Measurements from ENCODE around the gene BCL2L14. TPM values are rescaled to one million over a fixed set of nuclear protein-coding genes. Genes with fewer than 3 reads are reported as not detected.
"Not testable (repeated sequence)": the region's sequence is repeated elsewhere in the genome, so short reads cannot be mapped to it uniquely, and the experiment has no call there.

Gene BCL2L14
- total RNA-seq, 2 experiments from 2014 or later: 0.28 to 0.38 TPM

DNA sequence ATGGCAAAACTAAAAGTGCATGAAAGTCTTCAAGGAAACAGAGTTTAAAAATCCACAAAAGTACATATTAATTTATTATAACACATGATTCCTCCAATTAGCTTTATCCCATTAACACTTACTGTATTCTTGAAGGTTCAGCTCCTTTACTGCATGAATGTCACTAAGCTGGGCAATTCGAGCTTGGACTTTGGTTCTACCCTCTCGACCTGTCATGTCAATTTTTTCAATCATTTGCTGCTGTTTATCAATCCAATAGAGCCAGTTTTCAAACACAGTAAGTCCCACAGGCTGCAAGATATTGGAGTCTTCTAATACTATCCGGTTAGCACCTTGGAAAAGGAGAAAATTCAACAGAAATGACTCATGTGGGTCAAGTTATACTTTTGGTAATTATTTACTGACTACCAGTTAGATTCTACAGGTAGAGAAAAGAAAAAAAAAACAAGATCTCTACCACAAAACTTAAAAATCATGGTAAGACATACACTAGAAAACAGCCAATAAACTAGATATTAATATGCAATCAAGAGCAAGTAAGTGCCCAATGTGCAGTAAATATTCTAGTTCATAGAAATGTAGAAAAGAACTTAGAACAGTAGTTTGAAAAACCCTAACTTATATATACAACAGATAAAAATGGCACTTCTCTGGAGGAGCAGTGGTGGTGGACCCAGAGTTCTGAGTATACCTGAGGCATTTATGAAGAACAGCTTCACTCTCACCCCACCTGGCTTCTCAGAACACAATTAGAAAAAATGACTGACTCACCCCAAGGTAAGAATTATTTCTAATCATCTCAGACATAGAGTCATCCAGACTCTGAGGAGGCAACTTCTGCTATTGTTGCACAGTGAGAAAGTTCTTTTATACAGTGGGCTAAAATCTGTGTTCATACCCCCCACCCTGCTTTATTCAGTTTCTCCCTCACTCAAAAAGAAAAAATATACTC, 67.7 kb downstream of the BCL2L14 start:
- TF ChIP-seq, protein P1, sequence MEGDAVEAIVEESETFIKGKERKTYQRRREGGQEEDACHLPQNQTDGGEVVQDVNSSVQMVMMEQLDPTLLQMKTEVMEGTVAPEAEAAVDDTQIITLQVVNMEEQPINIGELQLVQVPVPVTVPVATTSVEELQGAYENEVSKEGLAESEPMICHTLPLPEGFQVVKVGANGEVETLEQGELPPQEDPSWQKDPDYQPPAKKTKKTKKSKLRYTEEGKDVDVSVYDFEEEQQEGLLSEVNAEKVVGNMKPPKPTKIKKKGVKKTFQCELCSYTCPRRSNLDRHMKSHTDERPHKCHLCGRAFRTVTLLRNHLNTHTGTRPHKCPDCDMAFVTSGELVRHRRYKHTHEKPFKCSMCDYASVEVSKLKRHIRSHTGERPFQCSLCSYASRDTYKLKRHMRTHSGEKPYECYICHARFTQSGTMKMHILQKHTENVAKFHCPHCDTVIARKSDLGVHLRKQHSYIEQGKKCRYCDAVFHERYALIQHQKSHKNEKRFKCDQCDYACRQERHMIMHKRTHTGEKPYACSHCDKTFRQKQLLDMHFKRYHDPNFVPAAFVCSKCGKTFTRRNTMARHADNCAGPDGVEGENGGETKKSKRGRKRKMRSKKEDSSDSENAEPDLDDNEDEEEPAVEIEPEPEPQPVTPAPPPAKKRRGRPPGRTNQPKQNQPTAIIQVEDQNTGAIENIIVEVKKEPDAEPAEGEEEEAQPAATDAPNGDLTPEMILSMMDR (IDR thresholded peaks at IDR 0.05): no peak
- H3K4me3 ChIP-seq (ENCODE audit: low read length): no peak overlapping the region
- H3K27ac ChIP-seq (ENCODE audit: low read depth in 1 of 2, low read length in 2 of 2): no peak overlapping the region
- CTCF ChIA-PET: no interaction called here
- POLR2A ChIA-PET: no interaction called here
- H3K9me3 ChIP-seq (ENCODE audit: control insufficient read depth in 1 of 2, insufficient read depth in 1 of 2, low read length in 2 of 2): no peaks in the 10 kb centered on the region
- DNase-seq (no peak), ATAC-seq (ENCODE audit: poor library complexity) (no peak)
- Mint-ChIP-seq H3K27me3 (no peaks in the 10 kb centered on the region), H3K9me3 (no peaks in the 10 kb centered on the region), H3K27ac (no peak overlapping the region), H3K4me3 (no peak overlapping the region), H3K4me1 (ENCODE audit: low read depth) (no peaks in the 10 kb centered on the region), H3K36me3 (ENCODE audit: low read depth) (peaks cover 56% of the 10 kb centered on the region)
- intact Hi-C loops (cut with DNase I, micrococcal nuclease): no loop called here
- no peaks in the 10 kb centered on the region for H3K36me3 ChIP-seq (ENCODE audit: insufficient read depth, low read length)
- H3K27me3 ChIP-seq (ENCODE audit: control insufficient read depth in 1 of 2, insufficient read depth in 2 of 2, low read length in 2 of 2): no peaks in the 10 kb centered on the region
- H3K4me1 ChIP-seq (ENCODE audit: insufficient read depth, low read length): no peaks in the 10 kb centered on the region

DNA sequence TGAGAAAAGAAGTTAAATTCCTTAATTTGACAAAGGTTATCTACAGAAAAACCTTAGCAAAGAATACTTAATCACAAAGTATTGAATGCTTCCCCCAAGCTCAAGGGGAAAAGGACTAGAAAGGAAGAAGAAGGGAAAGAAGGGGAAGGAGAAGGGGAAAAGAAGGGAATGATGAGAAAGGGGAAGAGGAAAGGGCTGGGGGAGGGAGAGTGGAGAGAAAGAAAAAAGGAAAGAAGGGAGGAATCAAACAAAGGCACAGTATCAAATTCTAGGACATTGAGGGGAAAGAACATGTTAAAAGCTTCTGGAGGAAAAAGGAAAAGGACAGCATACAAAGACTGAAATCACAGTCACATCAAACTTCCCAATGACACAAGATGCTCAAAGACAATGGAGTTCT, 70.3 kb downstream of the BCL2L14 start:
- no peak overlapping the region for H3K27ac Mint-ChIP-seq
- H3K4me3 ChIP-seq (ENCODE audit: low read length): no peak overlapping the region
- ChIA-PET CTCF (interaction anchor here (0.7 to 1.4 kb wide), 2 partner anchors 15 to 699 kb away, joined by 3 read pairs; no protein-coding TSS in a partner anchor), POLR2A (no interaction called here)
- H3K27me3 Mint-ChIP-seq: no peaks in the 10 kb centered on the region
- no peak overlapping the region for H3K27ac ChIP-seq (ENCODE audit: low read depth in 1 of 2, low read length in 2 of 2)
- no peaks in the 10 kb centered on the region for H3K36me3 ChIP-seq (ENCODE audit: insufficient read depth, low read length)
- ATAC-seq (ENCODE audit: poor library complexity) (no peak), DNase-seq (no peak)
- intact Hi-C loops (cut with DNase I, micrococcal nuclease): no loop called here
- H3K36me3 Mint-ChIP-seq (ENCODE audit: low read depth): peaks cover 65% of the 10 kb centered on the region
- no peaks in the 10 kb centered on the region for H3K27me3 ChIP-seq (ENCODE audit: control insufficient read depth in 1 of 2, insufficient read depth in 2 of 2, low read length in 2 of 2)
- H3K4me3 Mint-ChIP-seq: no peak overlapping the region
- TF ChIP-seq, protein P1 (IDR thresholded peaks at IDR 0.05): no peak
- no peaks in the 10 kb centered on the region for H3K4me1 Mint-ChIP-seq (ENCODE audit: low read depth)
- no peaks in the 10 kb centered on the region for H3K9me3 Mint-ChIP-seq
- no peaks in the 10 kb centered on the region for H3K4me1 ChIP-seq (ENCODE audit: insufficient read depth, low read length)
- H3K9me3 ChIP-seq (ENCODE audit: control insufficient read depth in 1 of 2, insufficient read depth in 1 of 2, low read length in 2 of 2): no peaks in the 10 kb centered on the region

DNA sequence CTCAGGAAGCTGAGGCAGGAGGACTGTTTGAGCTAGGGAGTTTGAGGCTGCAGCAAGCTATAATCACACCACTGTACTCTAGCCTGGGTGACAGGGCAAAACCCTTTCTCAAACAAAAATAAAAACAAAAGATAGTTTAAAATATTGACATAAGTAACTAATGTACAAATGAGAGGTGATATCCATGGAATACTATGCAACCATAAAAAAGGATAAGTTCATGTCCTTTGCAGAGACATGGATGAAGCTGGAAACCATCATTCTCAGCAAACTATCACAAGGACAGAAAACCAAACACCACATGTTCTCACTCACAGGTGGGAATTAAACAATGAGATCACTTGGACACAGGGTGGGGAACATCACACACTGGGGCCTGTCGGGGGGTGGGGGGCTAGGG, 73.8 kb downstream of the BCL2L14 start:
- H3K4me1 Mint-ChIP-seq (ENCODE audit: low read depth); H3K27me3 ChIP-seq (ENCODE audit: control insufficient read depth in 1 of 2, insufficient read depth in 2 of 2, low read length in 2 of 2); H3K27ac Mint-ChIP-seq; H3K27me3 Mint-ChIP-seq; H3K27ac ChIP-seq (ENCODE audit: low read depth in 1 of 2, low read length in 2 of 2); H3K9me3 ChIP-seq (ENCODE audit: control insufficient read depth in 1 of 2, insufficient read depth in 1 of 2, low read length in 2 of 2); POLR2A ChIA-PET; H3K4me3 Mint-ChIP-seq; H3K9me3 Mint-ChIP-seq; CTCF ChIA-PET; H3K4me1 ChIP-seq (ENCODE audit: insufficient read depth, low read length); ATAC-seq (ENCODE audit: poor library complexity); DNase-seq; H3K36me3 ChIP-seq (ENCODE audit: insufficient read depth, low read length); H3K4me3 ChIP-seq (ENCODE audit: low read length); intact Hi-C loops (cut with DNase I, micrococcal nuclease): not testable (repeated sequence)
- peaks cover 72% of the 10 kb centered on the region for H3K36me3 Mint-ChIP-seq (ENCODE audit: low read depth)

Data from CD4-positive, alpha-beta T cell (primary cell).